DND-41 (cell line): Measurements from ENCODE around the gene MEP1A.

Experiments
- ATAC-seq: fragments of 200-7000 bp; cut with Tn5 transposase; 3 replicates; pipeline ENCODE4 v1.9.1; 2021; ENCODE audit warnings: low read depth; ENCODE audit not compliant: insufficient read depth
- DNase-seq: peaks from one replicate; pipeline ENCODE4 v3.0.0-alpha.2; 2020
- H2AFZ ChIP-seq: 2 replicates; pipeline ENCODE4 v1.6.0; 2012; ENCODE audit warnings: low read depth, low read length
- H3K27ac ChIP-seq: 2 replicates; pipeline ENCODE4 v1.5.1; 2012; ENCODE audit warnings: low read length, inconsistent platforms
- H3K27me3 ChIP-seq: fragments of 200-600 bp; sonication (generic); 2 replicates; pipeline ENCODE4 v1.6.0; 2012; ENCODE audit warnings: low read length, mild to moderate bottlenecking, inconsistent platforms; ENCODE audit not compliant: insufficient read depth, poor library complexity
- H3K36me3 ChIP-seq: 2 replicates; pipeline ENCODE4 v1.5.1; 2012; ENCODE audit warnings: low read length, inconsistent platforms; ENCODE audit not compliant: insufficient read depth
- H3K4me1 ChIP-seq: 2 replicates; pipeline ENCODE4 v1.5.1; 2012; ENCODE audit warnings: mild to moderate bottlenecking, low read length; ENCODE audit not compliant: insufficient read depth
- H3K4me2 ChIP-seq: 2 replicates; pipeline ENCODE4 v1.6.0; 2012; ENCODE audit warnings: mild to moderate bottlenecking, moderate library complexity, low read length, inconsistent platforms; ENCODE audit not compliant: insufficient read depth
- H3K4me3 ChIP-seq, 2 experiments: fragments of 200-600 bp in 1 of 2; shearing (Covaris generic) in 1 of 2; 2 replicates each; pipeline ENCODE4 v1.5.1; 2012 to 2016; ENCODE audit warnings: inconsistent platforms in 2 of 2, low read length in 2 of 2, mild to moderate bottlenecking in 2 of 2, low read depth in 1 of 2, moderate library complexity in 1 of 2
- H3K79me2 ChIP-seq: 2 replicates; pipeline ENCODE4 v1.6.0; 2012; ENCODE audit warnings: low read length, inconsistent platforms; ENCODE audit not compliant: insufficient read depth
- H3K9ac ChIP-seq: 2 replicates; pipeline ENCODE4 v1.6.0; 2012; ENCODE audit warnings: low read depth, mild to moderate bottlenecking, inconsistent platforms, low read length, moderate library complexity
- H3K9me3 ChIP-seq: 2 replicates; pipeline ENCODE4 v1.5.1; 2012; ENCODE audit warnings: low read length, moderate library complexity, mild to moderate bottlenecking, inconsistent platforms; ENCODE audit not compliant: insufficient read depth, severe bottlenecking
- H4K20me1 ChIP-seq: 2 replicates; pipeline ENCODE4 v1.6.0; 2012; ENCODE audit warnings: low read length; ENCODE audit not compliant: insufficient read depth
- CTCF ChIP-seq: IDR thresholded peaks from 2 replicates; pipeline ENCODE4 v1.5.1; 2012; ENCODE audit warnings: borderline replicate concordance, low read length, moderate library complexity, mild to moderate bottlenecking; ENCODE audit not compliant: poor library complexity, severe bottlenecking; ENCODE audit errors: extremely low read depth
- EZH2 ChIP-seq: IDR thresholded peaks from 3 replicates; pipeline ENCODE4 v1.6.1; 2012; ENCODE audit warnings: borderline replicate concordance, low read depth, mild to moderate bottlenecking, moderate library complexity, low read length, inconsistent platforms; ENCODE audit not compliant: severe bottlenecking

Gene MEP1A

DNA sequence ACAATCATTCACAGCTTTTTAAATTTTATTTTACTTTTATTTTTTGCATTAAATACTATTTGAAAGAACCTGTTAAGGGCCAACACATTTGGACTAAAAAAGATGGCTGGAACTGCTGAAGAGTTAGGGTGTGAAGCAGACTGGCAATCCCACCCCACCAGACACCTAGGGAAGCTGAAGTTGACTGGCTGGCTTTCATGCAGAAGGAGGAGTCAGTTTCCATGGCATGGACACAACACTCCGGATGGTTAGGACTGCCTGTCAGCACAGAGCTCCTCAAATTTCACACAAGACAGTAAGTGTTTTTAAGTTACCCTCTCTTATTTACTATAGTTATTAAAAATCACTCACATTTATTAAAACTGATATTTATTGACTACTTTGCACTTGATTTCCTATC is 46.5 kb upstream of the MEP1A start, which contains the start of gene ANKRD66:
Gene ANKRD66, plus strand, starts transcription at position 238 of the 400 bp plus-strand sequence. CDS start 5,016 bp downstream, outside the sequence.
- DNase-seq = no peak
- H3K4me2 ChIP-seq = no peak within 1 kb of the TSS
- ATAC-seq = no peak

GRCh38 chr6:46748940-46749503 is 44.2 kb upstream of the MEP1A start:
- H3K4me3 ChIP-seq = no peak overlapping the region

More for the DNA sequence above, 46.5 kb upstream of the MEP1A start, which contains the start of gene ANKRD66:
- no peaks in the 10 kb centered on the region for H4K20me1 ChIP-seq
- no peak within 1 kb of the TSS for H3K9ac ChIP-seq
- no peaks in the 10 kb centered on the region for H3K9me3 ChIP-seq
- no peak within 1 kb of the TSS for H3K4me3 ChIP-seq
- H3K27me3 ChIP-seq = peaks cover 2% of the 10 kb centered on the region
- H3K79me2 ChIP-seq = no peaks in the 10 kb centered on the region
- H2AFZ ChIP-seq = no peak within 1 kb of the TSS
- TF ChIP-seq CTCF = no peak
- TF ChIP-seq EZH2 = no peak
- H3K4me1 ChIP-seq = no peaks in the 10 kb centered on the region
- no peak within 1 kb of the TSS for H3K27ac ChIP-seq
- H3K36me3 ChIP-seq = no peaks in the 10 kb centered on the region

GRCh38 chr6:46749731-46750130 is 43.5 kb upstream of the MEP1A start:
- no peak for TF ChIP-seq EZH2
- no peak for TF ChIP-seq CTCF
- no peaks in the 10 kb centered on the region for H3K9me3 ChIP-seq
- H3K4me3 ChIP-seq = no peak overlapping the region
- no peak overlapping the region for H3K9ac ChIP-seq
- H3K27ac ChIP-seq = no peak overlapping the region
- no peaks in the 10 kb centered on the region for H4K20me1 ChIP-seq
- H2AFZ ChIP-seq = no peak overlapping the region
- peaks cover under 1% of the 10 kb centered on the region for H3K27me3 ChIP-seq
- H3K36me3 ChIP-seq = no peaks in the 10 kb centered on the region
- H3K79me2 ChIP-seq = no peaks in the 10 kb centered on the region
- no peak for ATAC-seq
- DNase-seq = no peak
- H3K4me2 ChIP-seq = no peak overlapping the region
- no peaks in the 10 kb centered on the region for H3K4me1 ChIP-seq

More at GRCh38 chr6:46748940-46749503, 44.2 kb upstream of the MEP1A start:
- Histone ChIP-seq H3K79me2 (no peaks in the 10 kb centered on the region), H2AFZ (no peak overlapping the region), H3K27me3 (peaks cover 2% of the 10 kb centered on the region), H3K4me2 (no peak overlapping the region), H4K20me1 (no peaks in the 10 kb centered on the region), H3K4me1 (no peaks in the 10 kb centered on the region), H3K9me3 (no peaks in the 10 kb centered on the region), H3K9ac (no peak overlapping the region), H3K27ac (no peak overlapping the region), H3K36me3 (no peaks in the 10 kb centered on the region)
- no peak for TF ChIP-seq EZH2
- no peak for TF ChIP-seq CTCF
- ATAC-seq (no peak), DNase-seq (no peak)

DNA sequence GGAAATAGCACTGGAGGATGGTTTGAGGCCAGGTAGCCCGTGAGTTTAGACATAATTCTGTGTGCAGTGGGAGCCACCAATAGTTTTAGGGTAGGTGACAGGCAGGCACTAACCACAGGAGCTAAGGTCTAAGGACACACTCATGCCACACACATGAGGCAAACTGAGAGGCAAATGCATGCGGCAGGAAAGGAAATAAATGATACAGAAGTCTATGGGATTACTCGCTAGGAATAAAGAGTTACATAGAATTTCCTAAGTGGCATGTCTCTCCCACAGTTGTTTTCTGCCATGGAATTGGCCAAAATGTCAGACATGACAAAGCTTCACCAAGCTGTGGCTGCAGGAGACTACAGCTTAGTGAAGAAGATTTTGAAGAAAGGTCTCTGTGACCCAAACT is 41.5 kb upstream of the MEP1A start:
- no peak overlapping the region for H3K4me3 ChIP-seq
- H3K4me1 ChIP-seq = no peaks in the 10 kb centered on the region
- H3K27me3 ChIP-seq = no peaks in the 10 kb centered on the region
- TF ChIP-seq EZH2 (no peak), CTCF (no peak)
- H3K27ac ChIP-seq = no peak overlapping the region
- DNase-seq = no peak
- no peak overlapping the region for H3K4me2 ChIP-seq
- no peaks in the 10 kb centered on the region for H3K79me2 ChIP-seq
- H3K36me3 ChIP-seq = no peaks in the 10 kb centered on the region
- H3K9ac ChIP-seq = no peak overlapping the region
- no peak overlapping the region for H2AFZ ChIP-seq
- ATAC-seq = no peak
- no peaks in the 10 kb centered on the region for H4K20me1 ChIP-seq
- no peaks in the 10 kb centered on the region for H3K9me3 ChIP-seq
